NOMO-1 treated with DMSO at 0.1 percent for 48 hours (cell line): ENCODE data around the gene NFKBIE.
A peak's percentile ranks its signal among the peaks of the same experiment; 100 is the strongest.
"Not testable (repeated sequence)": the region's sequence is repeated elsewhere in the genome, so short reads cannot be mapped to it uniquely, and the experiment has no call there.

Source experiments
- DNase-seq: peaks from one replicate; lab custom pipeline; 2025; ENCODE audit not compliant: unreplicated experiment; lab: John Stamatoyannopoulos, UW

NFKBIE gene

GRCh38 chr6:44247338-44248302, 17.7 kb downstream of the NFKBIE start:
- DNase-seq: peak; percentile 48

GRCh38 chr6:44246663-44247337, 18.6 kb downstream of the NFKBIE start, which contains the start of gene HSP90AB1:
HSP90AB1 (plus strand) TSS chr6:44247101; CDS start chr6:44248630, 1,529 bp downstream.
- DNase-seq: peak; percentile 95

GRCh38 chr6:44245912-44246662, 19.3 kb downstream of the NFKBIE start:
- peak; percentile 56 for DNase-seq

- no peak for DNase-seq
These were observed 19.9 kb downstream of the NFKBIE start for GRCh38 chr6:44245391-44245911.

- no peak for DNase-seq
These were observed 22.0 kb downstream of the NFKBIE start for GRCh38 chr6:44243345-44243744.

GRCh38 chr6:44238687-44239350, 26.5 kb downstream of the NFKBIE start:
- no peak for DNase-seq

GRCh38 chr6:44237813-44238433, 27.4 kb downstream of the NFKBIE start:
- peak; percentile 36 for DNase-seq

GRCh38 chr6:44237021-44237812, 28.1 kb downstream of the NFKBIE start:
- DNase-seq: peak; percentile 87

GRCh38 chr6:44235891-44236516, 29.3 kb downstream of the NFKBIE start:
- no peak for DNase-seq

- DNase-seq: no peak
These were observed 30.1 kb downstream of the NFKBIE start for GRCh38 chr6:44235269-44235668.

GRCh38 chr6:44234101-44235025, 31.0 kb downstream of the NFKBIE start:
- no peak for DNase-seq

- no peak for DNase-seq
These were observed 31.7 kb downstream of the NFKBIE start for GRCh38 chr6:44233567-44234100.

GRCh38 chr6:44232676-44233566, 32.4 kb downstream of the NFKBIE start:
- DNase-seq: no peak

- not testable (repeated sequence) for DNase-seq
These were observed 33.9 kb downstream of the NFKBIE start for GRCh38 chr6:44231426-44231825.

GRCh38 chr6:44230034-44230675, 35.2 kb downstream of the NFKBIE start:
- DNase-seq: no peak
